Muscle layer of colon (tissue), 2 donors: ENCODE data around the gene MEGF9.
"Not testable (repeated sequence)": the region's sequence is repeated elsewhere in the genome, so short reads cannot be mapped to it uniquely, and the experiment has no call there.

ENCODE experiments used
- H3K27ac ChIP-seq: one replicate; pipeline ENCODE4 v1.7.0; 2013; ENCODE audit warnings: low read depth, mild to moderate bottlenecking, low read length, moderate library complexity
- H3K27me3 ChIP-seq, 2 donors: one replicate each; pipeline ENCODE4 v1.7.0; 2013; ENCODE audit warnings: low read length in 2 of 2, mild to moderate bottlenecking in 2 of 2; ENCODE audit not compliant: insufficient read depth in 2 of 2, control insufficient read depth in 1 of 2
- H3K36me3 ChIP-seq: one replicate; pipeline ENCODE4 v1.7.0; 2013; ENCODE audit warnings: mild to moderate bottlenecking, low read length; ENCODE audit not compliant: insufficient read depth
- H3K4me1 ChIP-seq: one replicate; pipeline ENCODE4 v1.7.0; 2013; ENCODE audit warnings: mild to moderate bottlenecking, low read length; ENCODE audit not compliant: insufficient read depth
- H3K4me3 ChIP-seq, 2 donors: one replicate each; pipeline ENCODE4 v1.7.0; 2013; ENCODE audit warnings: low read length in 2 of 2, low read depth in 1 of 2, mild to moderate bottlenecking in 1 of 2, moderate library complexity in 1 of 2
- H3K9ac ChIP-seq: one replicate; pipeline ENCODE4 v1.7.0; 2013; ENCODE audit warnings: low read length
- H3K9me3 ChIP-seq: one replicate; pipeline ENCODE4 v1.7.0; 2013; ENCODE audit warnings: mild to moderate bottlenecking, low read length
- donor health status: abdominal sarcoma.
- donor health status: Adenocarcinoma of cecum.

Gene MEGF9

DNA sequence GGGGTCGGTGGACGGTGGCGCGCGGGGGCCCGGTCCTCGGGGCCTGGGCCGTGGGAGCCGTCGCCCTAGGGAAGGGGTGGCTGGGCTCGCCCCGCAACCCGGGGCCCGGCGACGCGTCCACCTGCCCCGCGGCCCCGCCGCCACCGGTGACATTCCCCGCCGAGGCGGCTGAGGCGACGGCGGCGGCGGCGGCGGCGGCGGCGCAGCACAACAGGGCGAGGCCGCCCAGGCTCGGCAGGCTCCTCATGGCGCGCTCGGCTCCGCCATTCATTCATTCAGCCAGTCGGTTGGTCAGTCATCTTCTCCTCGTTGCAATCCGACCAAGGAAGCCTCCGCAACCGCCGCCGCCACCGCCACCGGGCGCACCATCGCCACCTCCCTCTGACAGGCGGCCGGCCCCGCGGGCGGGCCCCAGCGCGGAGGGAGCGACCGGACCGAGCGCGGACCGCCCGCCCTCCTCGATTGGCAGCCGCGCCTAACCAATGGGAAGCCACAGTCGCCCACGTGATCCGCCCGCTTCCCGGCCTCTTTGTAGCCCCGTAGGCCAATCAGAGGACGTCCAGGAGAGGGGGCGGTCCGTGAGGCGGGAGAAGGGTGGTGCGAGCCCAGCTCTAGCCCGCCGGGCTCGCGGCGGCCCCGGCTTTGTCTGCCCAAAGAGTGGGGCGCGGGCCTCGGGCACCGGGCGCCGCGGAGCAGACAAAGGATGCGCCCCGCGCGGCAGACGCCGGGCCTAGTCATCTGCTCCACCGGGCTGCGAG, at the start of gene MEGF9:
Gene MEGF9, minus strand, starts transcription at position 383 of the 758 bp plus-strand sequence. Its CDS starts 112 bp downstream, at position 271.
- Histone ChIP-seq H3K4me3 (peak within 1 kb of the TSS; percentile 84 to 88), H3K36me3 (no peaks in the 10 kb centered on the region), H3K27me3 (no peaks in the 10 kb centered on the region), H3K9me3 (no peaks in the 10 kb centered on the region), H3K4me1 (peaks cover 23% of the 10 kb centered on the region), H3K9ac (peak within 1 kb of the TSS; percentile 67), H3K27ac (peak within 1 kb of the TSS; percentile 85)

DNA sequence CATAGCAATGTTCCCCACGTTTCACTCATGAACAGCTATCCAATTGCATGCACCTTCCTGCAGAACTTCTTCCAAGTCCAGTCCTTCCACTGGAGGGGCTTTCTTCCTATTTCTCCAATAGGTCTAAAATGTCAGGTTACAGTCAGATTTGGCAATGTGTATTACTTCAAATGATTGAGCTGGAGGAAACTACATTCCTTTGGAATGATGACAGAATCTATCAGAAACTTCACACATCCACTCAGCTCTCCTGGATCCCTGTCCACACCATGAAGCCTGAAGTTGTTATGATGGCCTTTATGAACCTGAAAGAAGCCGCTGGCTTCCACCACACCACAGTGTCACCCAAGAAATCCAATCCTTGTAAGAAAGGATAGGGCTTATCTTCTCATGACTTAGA, 46.7 kb upstream of the MEGF9 start:
- no peak overlapping the region for H3K4me3 ChIP-seq
- no peak overlapping the region for H3K27ac ChIP-seq
- peaks cover 30% of the 10 kb centered on the region for H3K36me3 ChIP-seq
- no peaks in the 10 kb centered on the region for H3K27me3 ChIP-seq
- no peaks in the 10 kb centered on the region for H3K9me3 ChIP-seq
- H3K9ac ChIP-seq: no peak overlapping the region
- H3K4me1 ChIP-seq: peaks cover 2% of the 10 kb centered on the region

DNA sequence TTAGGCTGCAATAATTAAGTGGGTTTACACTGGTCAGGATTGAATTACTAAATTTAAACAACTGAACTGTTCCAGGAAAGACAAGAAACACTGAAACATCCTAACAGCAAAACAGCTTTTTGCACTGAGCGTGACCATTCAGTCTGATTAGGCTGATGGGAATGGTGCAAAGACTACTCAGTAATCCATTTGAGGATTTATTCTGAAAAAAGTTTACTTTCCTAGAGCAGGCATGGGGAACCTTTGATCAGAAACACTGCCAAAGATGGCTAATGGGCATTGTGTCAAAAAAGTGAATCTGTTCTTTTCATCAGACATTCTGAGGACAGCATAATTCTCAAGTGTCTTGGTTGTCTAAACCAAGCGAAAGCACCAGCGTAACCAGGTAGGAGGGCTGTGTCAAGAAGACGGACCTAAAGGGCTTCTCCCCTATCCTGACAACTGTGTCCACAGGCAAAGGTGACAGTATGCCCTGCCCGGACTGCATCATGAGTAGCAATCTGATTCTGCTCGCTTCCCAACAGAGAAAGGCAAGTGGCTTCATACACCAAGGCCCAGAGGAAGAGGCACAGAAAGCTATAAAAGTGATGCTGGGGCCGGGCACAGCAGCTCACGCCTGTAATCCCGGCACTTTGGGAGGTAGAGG, 45.6 kb upstream of the MEGF9 start:
- Histone ChIP-seq H3K27me3 (no peaks in the 10 kb centered on the region), H3K4me3 (no peak overlapping the region), H3K4me1 (peaks cover 4% of the 10 kb centered on the region), H3K9ac (no peak overlapping the region), H3K36me3 (peaks cover 26% of the 10 kb centered on the region), H3K9me3 (no peaks in the 10 kb centered on the region), H3K27ac (no peak overlapping the region)

DNA sequence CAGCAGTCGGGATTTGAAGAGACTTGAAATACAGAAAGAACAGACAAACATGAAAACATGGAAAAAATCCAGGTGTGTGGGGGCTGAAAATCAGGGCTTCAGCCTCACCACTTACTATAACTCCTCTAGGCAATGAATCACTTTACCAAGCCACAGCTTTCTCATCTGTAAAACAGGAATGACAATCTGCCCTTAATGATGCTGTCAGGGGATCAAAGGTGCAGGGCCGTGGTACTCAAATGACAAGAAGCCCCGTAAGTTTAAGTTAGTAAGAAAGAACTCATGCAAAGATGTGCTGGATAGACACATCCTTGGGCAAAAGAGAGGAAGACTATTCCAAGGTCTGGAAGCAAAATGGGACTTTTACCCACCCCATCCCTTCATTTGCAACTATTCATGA, 44.3 kb upstream of the MEGF9 start:
- Histone ChIP-seq H3K9ac (no peak overlapping the region), H3K9me3 (no peaks in the 10 kb centered on the region), H3K36me3 (peaks cover 14% of the 10 kb centered on the region), H3K4me1 (peaks cover 4% of the 10 kb centered on the region), H3K4me3 (no peak overlapping the region), H3K27me3 (no peaks in the 10 kb centered on the region), H3K27ac (no peak overlapping the region)

DNA sequence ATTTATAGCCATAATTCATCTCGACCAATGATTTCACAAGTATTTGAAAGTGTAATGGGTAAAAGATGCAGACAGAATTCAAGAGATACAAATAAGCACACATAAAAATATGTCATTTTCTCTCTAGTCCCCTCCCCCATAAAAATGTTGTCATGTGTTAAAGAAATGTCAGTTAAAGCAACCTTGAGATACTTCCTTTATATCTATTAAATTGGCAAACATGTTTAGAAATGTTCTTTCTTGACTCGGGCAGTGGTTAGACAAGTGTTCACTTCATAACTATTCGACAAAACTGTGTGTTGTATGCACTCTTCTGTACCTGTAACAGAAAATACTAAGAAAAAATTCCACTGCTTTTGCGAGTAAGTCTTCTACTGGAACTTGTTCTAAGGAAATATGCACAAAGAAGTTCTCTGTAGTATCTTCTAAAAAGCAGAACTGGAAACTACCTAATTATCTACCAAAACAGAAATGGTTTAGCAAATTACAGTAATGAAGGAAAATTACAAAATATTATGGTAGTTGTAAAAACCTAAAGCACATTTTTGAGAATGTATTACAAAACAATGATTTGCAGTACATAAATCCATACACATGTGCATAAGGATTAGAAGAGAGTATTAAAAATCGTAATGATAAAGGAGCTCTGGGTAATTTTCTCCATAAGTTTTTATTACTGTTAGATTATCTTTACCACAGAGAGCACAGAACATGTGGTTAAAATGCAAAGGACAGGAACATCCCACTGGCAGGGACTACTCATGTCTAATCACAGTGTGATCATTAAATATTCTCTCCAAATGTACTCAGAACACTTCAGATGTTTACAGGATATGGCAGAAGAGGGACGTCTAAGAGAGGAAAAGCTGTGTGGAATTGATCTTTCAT, 43.0 kb upstream of the MEGF9 start:
- Histone ChIP-seq H3K9ac (no peak overlapping the region), H3K27ac (no peak overlapping the region), H3K4me3 (no peak overlapping the region), H3K4me1 (peaks cover 4% of the 10 kb centered on the region), H3K27me3 (no peaks in the 10 kb centered on the region), H3K9me3 (no peaks in the 10 kb centered on the region), H3K36me3 (peaks cover 12% of the 10 kb centered on the region)

DNA sequence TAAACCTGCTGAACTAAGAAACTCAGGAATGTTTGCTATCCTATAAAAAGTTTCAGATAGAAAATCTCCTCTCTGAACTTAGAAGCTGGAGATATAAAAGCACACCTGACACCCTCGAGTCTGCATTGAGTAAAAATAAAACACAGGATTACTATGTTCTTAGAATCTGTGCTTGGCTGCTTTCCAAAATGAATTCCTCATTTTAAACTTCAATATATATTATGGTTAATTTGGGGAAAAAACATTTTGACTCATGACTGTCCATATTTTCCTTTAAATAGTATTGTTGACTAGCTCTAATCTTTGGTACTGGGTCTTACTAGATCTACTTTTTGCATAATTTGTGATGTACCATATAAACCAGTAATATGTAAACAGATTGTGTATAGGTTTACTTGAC, 42.3 kb upstream of the MEGF9 start:
- H3K9ac ChIP-seq: no peak overlapping the region
- H3K4me3 ChIP-seq: no peak overlapping the region
- H3K4me1 ChIP-seq: peaks cover 4% of the 10 kb centered on the region
- no peaks in the 10 kb centered on the region for H3K27me3 ChIP-seq
- peaks cover 9% of the 10 kb centered on the region for H3K36me3 ChIP-seq
- H3K9me3 ChIP-seq: no peaks in the 10 kb centered on the region
- no peak overlapping the region for H3K27ac ChIP-seq

DNA sequence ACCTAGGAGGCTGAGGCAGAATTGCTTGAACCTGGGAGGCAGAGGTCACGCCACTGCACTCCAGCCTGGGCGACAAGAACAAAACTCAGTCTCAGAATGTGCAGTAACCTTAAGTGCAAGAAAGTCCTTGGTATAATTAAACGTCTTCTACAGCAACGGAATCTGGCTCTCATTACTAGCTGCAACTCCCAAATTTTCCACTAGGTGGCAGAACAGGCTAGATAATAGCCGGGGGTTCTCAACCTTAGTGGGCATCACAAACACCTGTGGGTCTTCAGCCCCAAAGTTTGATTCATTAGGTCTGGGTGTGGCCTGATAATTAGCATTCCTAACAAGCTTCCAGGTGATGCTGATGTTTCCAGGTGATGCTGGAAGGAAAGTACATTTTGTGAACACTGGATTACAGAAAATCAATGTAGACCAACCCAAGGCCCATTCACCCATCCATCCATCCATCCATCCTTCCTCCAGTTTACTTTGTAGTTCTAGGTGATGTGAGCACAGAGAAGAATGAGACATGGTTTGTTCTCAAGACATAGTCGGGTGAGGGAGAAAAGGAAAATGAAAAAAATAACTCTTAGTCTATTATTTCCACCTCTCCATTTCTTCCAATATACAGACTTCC, 41.7 kb upstream of the MEGF9 start:
- Histone ChIP-seq H3K4me3 (no peak overlapping the region), H3K36me3 (peaks cover 5% of the 10 kb centered on the region), H3K9me3 (no peaks in the 10 kb centered on the region), H3K4me1 (peaks cover 4% of the 10 kb centered on the region), H3K27ac (no peak overlapping the region), H3K27me3 (no peaks in the 10 kb centered on the region), H3K9ac (no peak overlapping the region)

DNA sequence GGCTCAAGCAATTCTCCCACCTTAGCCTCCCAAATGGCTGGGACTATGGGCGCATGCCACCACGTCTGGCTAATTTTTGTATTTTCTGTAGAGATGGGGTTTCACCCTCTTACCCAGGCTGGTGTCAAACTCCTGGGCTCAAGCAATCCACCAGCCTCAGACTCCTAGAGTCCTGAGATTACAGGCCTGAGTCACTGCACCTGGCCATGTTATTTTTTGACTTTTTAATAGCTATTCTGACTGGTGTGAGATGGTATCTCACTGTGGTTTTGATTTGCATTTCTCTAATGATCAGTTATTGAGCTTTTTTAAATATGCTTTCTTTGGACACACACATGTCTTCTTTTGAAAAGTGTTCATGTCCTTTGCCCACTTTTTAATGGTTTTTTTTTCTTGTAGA, 40.8 kb upstream of the MEGF9 start:
- no peak overlapping the region for H3K9ac ChIP-seq
- H3K4me1 ChIP-seq: peaks cover 4% of the 10 kb centered on the region
- H3K9me3 ChIP-seq: no peaks in the 10 kb centered on the region
- peaks cover 5% of the 10 kb centered on the region for H3K36me3 ChIP-seq
- H3K4me3 ChIP-seq: no peak overlapping the region
- H3K27me3 ChIP-seq: no peaks in the 10 kb centered on the region
- no peak overlapping the region for H3K27ac ChIP-seq

DNA sequence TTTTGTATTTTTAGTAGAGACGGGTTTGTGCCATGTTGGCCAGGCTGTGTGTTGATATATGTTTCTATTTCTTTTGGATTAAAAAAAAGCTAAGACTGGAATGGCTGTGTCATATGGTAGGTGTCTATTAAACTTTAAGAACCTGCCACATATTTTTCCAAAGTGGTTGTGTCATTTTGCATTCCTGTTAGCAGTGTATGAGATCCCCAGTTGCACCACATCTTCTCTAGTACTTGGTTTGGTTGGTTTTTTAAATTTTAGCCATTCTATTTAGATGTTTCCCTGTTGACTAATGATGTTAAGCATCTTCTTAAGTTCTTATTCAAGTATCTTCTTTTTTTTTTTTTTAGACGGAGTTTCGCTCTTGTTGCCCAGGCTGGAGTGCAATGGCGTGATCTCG, 36.2 kb upstream of the MEGF9 start:
- no peaks in the 10 kb centered on the region for H3K4me1 ChIP-seq
- H3K9ac ChIP-seq: no peak overlapping the region
- H3K27ac ChIP-seq: no peak overlapping the region
- no peaks in the 10 kb centered on the region for H3K36me3 ChIP-seq
- no peak overlapping the region for H3K4me3 ChIP-seq
- no peaks in the 10 kb centered on the region for H3K9me3 ChIP-seq
- H3K27me3 ChIP-seq: no peaks in the 10 kb centered on the region

DNA sequence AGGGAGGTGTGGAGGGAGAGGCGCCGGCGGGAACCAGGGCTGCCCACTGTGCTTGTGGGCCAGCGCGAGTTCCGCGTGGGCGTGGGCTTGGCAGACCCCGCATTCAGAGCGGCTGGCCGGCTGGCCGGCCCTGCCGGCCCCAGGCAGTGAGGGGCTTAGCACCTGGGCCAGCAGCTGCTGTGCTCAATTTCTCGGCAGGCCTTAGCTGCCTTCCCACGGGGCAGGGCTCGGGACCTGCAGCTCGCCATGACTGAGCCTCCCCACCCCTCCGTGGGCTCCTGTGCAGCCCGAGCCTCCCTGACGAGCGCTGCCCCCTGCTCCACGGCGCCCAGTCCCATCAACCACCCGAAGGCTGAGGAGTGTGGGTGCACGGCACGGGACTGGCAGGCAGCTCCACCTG, 32.1 kb upstream of the MEGF9 start:
- H3K9me3 ChIP-seq, H3K9ac ChIP-seq, H3K4me3 ChIP-seq, H3K4me1 ChIP-seq, H3K27ac ChIP-seq, H3K27me3 ChIP-seq, H3K36me3 ChIP-seq: not testable (repeated sequence)

DNA sequence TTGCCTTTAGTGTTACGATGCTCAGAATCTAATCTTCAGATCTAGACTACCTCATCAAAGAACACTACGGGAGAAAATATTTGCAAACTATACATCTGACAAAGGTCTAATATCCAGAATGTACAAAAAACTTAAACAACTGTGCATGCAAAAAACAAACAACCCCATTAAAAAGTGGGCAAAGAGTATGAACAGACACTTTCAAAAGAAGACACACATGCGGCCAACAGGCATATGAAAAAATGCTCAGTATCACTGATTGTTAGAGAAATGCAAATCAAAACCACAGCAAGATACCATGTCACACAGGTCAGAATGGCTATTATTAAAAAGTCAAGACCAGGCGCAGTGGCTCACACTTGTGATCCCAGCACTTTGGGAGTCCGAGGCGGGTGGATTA, 31.0 kb upstream of the MEGF9 start:
- H3K4me3 ChIP-seq: no peak overlapping the region

More for the DNA sequence above, 31.0 kb upstream of the MEGF9 start:
- Histone ChIP-seq H3K27me3 (no peaks in the 10 kb centered on the region), H3K9me3 (no peaks in the 10 kb centered on the region), H3K36me3 (no peaks in the 10 kb centered on the region), H3K4me1 (no peaks in the 10 kb centered on the region), H3K27ac (no peak overlapping the region), H3K9ac (no peak overlapping the region)
